22Rv1 (cell line): Measurements from ENCODE around the gene PLA2G4D.

Experiments used
- ZFX ChIP-seq: fragments of 450-650 bp; IDR thresholded peaks from 2 replicates; pipeline ENCODE4 v1.6.1; 2017; ENCODE audit warnings: antibody characterized with exemption, borderline replicate concordance
- TF ChIP-seq, protein P1 (sequence below): fragments of 450-650 bp; IDR thresholded peaks from 2 replicates; pipeline ENCODE4 v1.5.1; 2017; ENCODE audit warnings: mild to moderate bottlenecking

DNA sequence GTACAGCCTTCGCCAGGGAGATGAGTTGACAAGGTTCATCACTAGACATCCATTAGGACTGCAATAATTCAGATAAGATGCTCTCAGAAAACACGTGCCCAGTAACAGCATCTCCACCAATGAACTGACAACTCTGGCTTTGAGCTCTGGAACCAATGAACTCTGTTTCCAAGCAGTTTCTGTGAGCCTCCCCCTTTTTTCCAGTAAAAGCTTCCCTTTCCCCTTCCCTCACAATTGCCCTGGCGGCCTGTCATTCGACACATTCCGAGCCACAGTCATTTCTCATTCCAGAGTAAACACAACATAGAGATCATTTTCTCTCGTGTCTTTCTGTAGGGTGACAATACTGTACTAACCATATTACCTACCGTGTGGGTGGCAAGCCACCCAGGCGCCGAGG, 3.6 kb downstream of the PLA2G4D start:
- TF ChIP-seq, protein P1, sequence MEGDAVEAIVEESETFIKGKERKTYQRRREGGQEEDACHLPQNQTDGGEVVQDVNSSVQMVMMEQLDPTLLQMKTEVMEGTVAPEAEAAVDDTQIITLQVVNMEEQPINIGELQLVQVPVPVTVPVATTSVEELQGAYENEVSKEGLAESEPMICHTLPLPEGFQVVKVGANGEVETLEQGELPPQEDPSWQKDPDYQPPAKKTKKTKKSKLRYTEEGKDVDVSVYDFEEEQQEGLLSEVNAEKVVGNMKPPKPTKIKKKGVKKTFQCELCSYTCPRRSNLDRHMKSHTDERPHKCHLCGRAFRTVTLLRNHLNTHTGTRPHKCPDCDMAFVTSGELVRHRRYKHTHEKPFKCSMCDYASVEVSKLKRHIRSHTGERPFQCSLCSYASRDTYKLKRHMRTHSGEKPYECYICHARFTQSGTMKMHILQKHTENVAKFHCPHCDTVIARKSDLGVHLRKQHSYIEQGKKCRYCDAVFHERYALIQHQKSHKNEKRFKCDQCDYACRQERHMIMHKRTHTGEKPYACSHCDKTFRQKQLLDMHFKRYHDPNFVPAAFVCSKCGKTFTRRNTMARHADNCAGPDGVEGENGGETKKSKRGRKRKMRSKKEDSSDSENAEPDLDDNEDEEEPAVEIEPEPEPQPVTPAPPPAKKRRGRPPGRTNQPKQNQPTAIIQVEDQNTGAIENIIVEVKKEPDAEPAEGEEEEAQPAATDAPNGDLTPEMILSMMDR = no peak
- no peak for TF ChIP-seq ZFX
